ENCODE data around the gene ALDH1B1.
A peak's percentile ranks its signal among the peaks of the same experiment; 100 is the strongest.

The ALDH1B1 gene

GRCh38 chr9:38392235-38393127 lies at the start of gene ALDH1B1:
Gene ALDH1B1, plus strand, starts transcription at chr9:38392702. Its CDS starts 3,047 bp downstream, at chr9:38395749.
- Histone ChIP-seq H3K9me3 (ENCODE audit: control insufficient read depth, low read length) (no peaks in the 10 kb centered on the region), H3K36me3 (ENCODE audit: control insufficient read depth, insufficient read depth, low read length) (no peaks in the 10 kb centered on the region), H3K27me3 (ENCODE audit: control insufficient read depth, insufficient read depth, low read length) (no peaks in the 10 kb centered on the region), H3K4me3 (ENCODE audit: low read depth, low read length) (peak within 1 kb of the TSS; percentile 77), H3K9ac (no peak within 1 kb of the TSS), H3K79me2 (no peaks in the 10 kb centered on the region), H3K27ac (no peak within 1 kb of the TSS), H3K4me1 (peaks cover 2% of the 10 kb centered on the region), H2AFZ (peak within 1 kb of the TSS; percentile 86), H3K4me2 (ENCODE audit: low read length) (peak within 1 kb of the TSS; percentile 85)
- no peak for TF ChIP-seq CTCF (IDR thresholded peaks at IDR 0.05)

- Histone ChIP-seq H3K9me3 (ENCODE audit: control insufficient read depth, low read length) (no peaks in the 10 kb centered on the region), H3K4me1 (no peaks in the 10 kb centered on the region), H2AFZ (no peak overlapping the region), H3K27me3 (ENCODE audit: control insufficient read depth, insufficient read depth, low read length) (no peaks in the 10 kb centered on the region), H3K36me3 (ENCODE audit: control insufficient read depth, insufficient read depth, low read length) (no peaks in the 10 kb centered on the region), H3K27ac (no peak overlapping the region), H3K4me2 (ENCODE audit: low read length) (no peak overlapping the region), H3K79me2 (no peaks in the 10 kb centered on the region), H3K4me3 (ENCODE audit: low read depth, low read length) (no peak overlapping the region), H3K9ac (no peak overlapping the region)
- TF ChIP-seq CTCF (IDR thresholded peaks at IDR 0.05), result no peak
These were observed 49.5 kb upstream of the ALDH1B1 start for GRCh38 chr9:38343037-38343436.

DNA sequence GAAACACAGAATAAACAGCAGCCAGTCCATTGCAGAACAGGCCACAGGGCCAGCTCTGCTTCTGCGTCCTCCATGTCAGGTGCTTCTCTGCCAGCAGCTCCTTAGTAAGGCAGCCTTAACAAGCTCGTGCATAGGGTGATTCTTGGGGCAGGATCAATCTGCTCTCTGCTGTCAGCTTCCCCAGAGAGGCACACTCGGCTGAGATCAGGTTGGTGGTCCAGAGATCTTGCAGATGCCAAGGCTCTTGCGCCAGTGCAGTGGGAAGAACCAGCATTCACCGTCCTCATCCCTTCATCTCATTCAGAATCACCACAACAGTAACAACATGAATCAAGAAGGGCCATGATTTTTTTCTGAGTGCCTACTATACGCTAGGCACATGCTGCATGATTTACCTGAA lies 49.0 kb upstream of the ALDH1B1 start:
- Histone ChIP-seq H3K4me2 (ENCODE audit: low read length) (no peak overlapping the region), H3K9me3 (ENCODE audit: control insufficient read depth, low read length) (no peaks in the 10 kb centered on the region), H3K4me3 (ENCODE audit: low read depth, low read length) (no peak overlapping the region), H3K36me3 (ENCODE audit: control insufficient read depth, insufficient read depth, low read length) (no peaks in the 10 kb centered on the region), H3K79me2 (no peaks in the 10 kb centered on the region), H3K27ac (no peak overlapping the region), H2AFZ (no peak overlapping the region), H3K4me1 (no peaks in the 10 kb centered on the region), H3K27me3 (ENCODE audit: control insufficient read depth, insufficient read depth, low read length) (no peaks in the 10 kb centered on the region), H3K9ac (no peak overlapping the region)
- no peak for TF ChIP-seq CTCF (IDR thresholded peaks at IDR 0.05)

- no peaks in the 10 kb centered on the region for H3K36me3 ChIP-seq (ENCODE audit: control insufficient read depth, insufficient read depth, low read length)
- no peak overlapping the region for H3K4me2 ChIP-seq (ENCODE audit: low read length)
- no peak overlapping the region for H3K4me3 ChIP-seq (ENCODE audit: low read depth, low read length)
- H3K9me3 ChIP-seq (ENCODE audit: control insufficient read depth, low read length), result no peaks in the 10 kb centered on the region
- no peak overlapping the region for H3K9ac ChIP-seq
- H3K79me2 ChIP-seq, result no peaks in the 10 kb centered on the region
- H3K27ac ChIP-seq, result no peak overlapping the region
- H3K4me1 ChIP-seq, result no peaks in the 10 kb centered on the region
- H2AFZ ChIP-seq, result no peak overlapping the region
- no peaks in the 10 kb centered on the region for H3K27me3 ChIP-seq (ENCODE audit: control insufficient read depth, insufficient read depth, low read length)
- TF ChIP-seq CTCF (IDR thresholded peaks at IDR 0.05), result no peak
These were observed 47.8 kb upstream of the ALDH1B1 start for GRCh38 chr9:38344566-38345324.

Measured in parathyroid adenoma (tissue), 2 donors.